ENCODE measurements around the gene RENBP.

Gene RENBP

GRCh38 chrX:153970357-153971123, 26.1 kb upstream of the RENBP start:
- DNase-seq = peak; percentile 79

- peak; percentile 68 for DNase-seq
These were observed 25.5 kb upstream of the RENBP start for GRCh38 chrX:153969904-153970356.

GRCh38 chrX:153969125-153969903, 24.9 kb upstream of the RENBP start:
- DNase-seq = no peak

- no peak for DNase-seq
These were observed 24.3 kb upstream of the RENBP start for GRCh38 chrX:153968754-153969124.

GRCh38 chrX:153968255-153968654, 23.8 kb upstream of the RENBP start:
- DNase-seq = no peak

GRCh38 chrX:153967536-153968224, 23.2 kb upstream of the RENBP start:
- no peak for DNase-seq

GRCh38 chrX:153966841-153967535, 22.5 kb upstream of the RENBP start:
- DNase-seq = no peak

GRCh38 chrX:153966283-153966688, 21.8 kb upstream of the RENBP start:
- no peak for DNase-seq

- no peak for DNase-seq
These were observed 21.0 kb upstream of the RENBP start for GRCh38 chrX:153965406-153965805.

- no peak for DNase-seq
These were observed 19.7 kb upstream of the RENBP start for GRCh38 chrX:153964105-153964504.

GRCh38 chrX:153963546-153963945, 19.1 kb upstream of the RENBP start:
- no peak for DNase-seq

- no peak for DNase-seq
These were observed 16.8 kb upstream of the RENBP start for GRCh38 chrX:153961292-153961691.

GRCh38 chrX:153960786-153961185, 16.3 kb upstream of the RENBP start:
- no peak for DNase-seq

- DNase-seq = no peak
These were observed 15.6 kb upstream of the RENBP start for GRCh38 chrX:153960077-153960476.

- no peak for DNase-seq
These were observed 15.2 kb upstream of the RENBP start for GRCh38 chrX:153959649-153960048.

GRCh38 chrX:153958605-153959004, 14.2 kb upstream of the RENBP start:
- DNase-seq = no peak

- DNase-seq = no peak
These were observed 12.8 kb upstream of the RENBP start for GRCh38 chrX:153957224-153957623.

- no peak for DNase-seq
These were observed 11.8 kb upstream of the RENBP start for GRCh38 chrX:153956044-153956907.

GRCh38 chrX:153955228-153955732, 10.8 kb upstream of the RENBP start:
- DNase-seq = no peak

- no peak for DNase-seq
These were observed 10.2 kb upstream of the RENBP start for GRCh38 chrX:153954558-153955227.

- DNase-seq = no peak
These were observed 9.6 kb upstream of the RENBP start for GRCh38 chrX:153953892-153954557.
